CD14-positive monocyte (primary cell): ENCODE results near the gene CABLES2. TPM values are rescaled to one million over a fixed set of nuclear protein-coding genes. Genes with fewer than 3 reads are reported as not detected.

Source experiments
- DNase-seq, 3 donors: peaks; one replicate each; pipeline ENCODE4 v3.0.0-alpha.2; 2011 to 2022
- H2AFZ ChIP-seq: 2 replicates; pipeline ENCODE4 v1.6.0; 2012; ENCODE audit warnings: mild to moderate bottlenecking, low read depth, low read length, inconsistent platforms; ENCODE audit not compliant: insufficient read depth, poor library complexity, severe bottlenecking
- H3K27ac ChIP-seq, 2 donors: 1 replicate in 1 of 2; 2 replicates in 1 of 2; pipeline ENCODE4 v1.5.1; 2012 to 2013; ENCODE audit warnings: low read length in 2 of 2, control low read depth in 1 of 2, inconsistent platforms in 1 of 2, low read depth in 1 of 2, mild to moderate bottlenecking in 1 of 2
- H3K27me3 ChIP-seq, 2 donors: one replicate each; pipeline versions ENCODE4 v1.6.0 to v1.6.1; 2011 to 2013; ENCODE audit warnings: low read length in 2 of 2; ENCODE audit not compliant: control insufficient read depth in 2 of 2, insufficient read depth in 2 of 2
- H3K36me3 ChIP-seq, 2 donors: replicated peaks in 1 of 2; 1 replicate in 1 of 2; 2 replicates in 1 of 2; pipeline versions ENCODE4 v1.5.1 to v1.6.1; 2012 to 2013; ENCODE audit warnings: low read length in 2 of 2, control low read depth in 1 of 2, inconsistent platforms in 1 of 2, mild to moderate bottlenecking in 1 of 2; ENCODE audit not compliant: insufficient read depth in 2 of 2, control insufficient read depth in 1 of 2
- H3K4me1 ChIP-seq, 2 donors: 1 replicate in 1 of 2; 2 replicates in 1 of 2; pipeline versions ENCODE4 v1.5.1 to v1.6.1; 2012 to 2013; ENCODE audit warnings: low read length in 2 of 2, control low read depth in 1 of 2, inconsistent platforms in 1 of 2, mild to moderate bottlenecking in 1 of 2, moderate library complexity in 1 of 2; ENCODE audit not compliant: insufficient read depth in 2 of 2, control insufficient read depth in 1 of 2
- H3K4me2 ChIP-seq: replicated peaks from 2 replicates; pipeline ENCODE3; 2012; ENCODE audit warnings: low read length, moderate library complexity, mild to moderate bottlenecking; ENCODE audit not compliant: poor library complexity, severe bottlenecking; ENCODE audit errors: extremely low read depth
- H3K4me3 ChIP-seq, 3 experiments: fragments of 200-600 bp in 1 of 3; sonication (generic) in 1 of 3; replicated peaks in 1 of 3; 1 replicate in 2 of 3; 2 replicates in 1 of 3; pipeline ENCODE4 v1.5.1; 2011 to 2013; ENCODE audit warnings: low read length in 3 of 3, mild to moderate bottlenecking in 3 of 3, control low read depth in 2 of 3, low read depth in 2 of 3, inconsistent platforms in 1 of 3, moderate library complexity in 1 of 3
- H3K79me2 ChIP-seq: 2 replicates; pipeline ENCODE4 v1.6.0; 2012; ENCODE audit warnings: mild to moderate bottlenecking, control low read depth, inconsistent platforms, low read length, moderate library complexity; ENCODE audit not compliant: insufficient read depth
- H3K9ac ChIP-seq: 2 replicates; pipeline ENCODE4 v1.6.0; 2017; ENCODE audit warnings: low read length, mild to moderate bottlenecking; ENCODE audit not compliant: insufficient read depth, poor library complexity, severe bottlenecking
- H3K9me3 ChIP-seq, 2 donors: replicated peaks in 1 of 2; 1 replicate in 1 of 2; 2 replicates in 1 of 2; pipeline versions ENCODE4 v1.5.1 to v1.6.1; 2012 to 2013; ENCODE audit warnings: low read length in 2 of 2, control low read depth in 1 of 2; ENCODE audit not compliant: control insufficient read depth in 1 of 2, insufficient read depth in 1 of 2
- H4K20me1 ChIP-seq: 2 replicates; pipeline ENCODE4 v1.6.0; 2012; ENCODE audit warnings: mild to moderate bottlenecking, low read length, control low read depth, moderate library complexity; ENCODE audit not compliant: insufficient read depth
- H3K27ac Mint-ChIP-seq, 7 donors: one replicate each; pipeline ENCODE4 v1.8.0; 2020; ENCODE audit warnings: mild to moderate bottlenecking in 7 of 7, mixed read lengths in 7 of 7, moderate library complexity in 6 of 7, inconsistent platforms in 2 of 7
- H3K27me3 Mint-ChIP-seq, 3 donors: one replicate each; pipeline ENCODE4 v1.8.0; 2021 to 2022; ENCODE audit warnings: low read depth in 3 of 3, mild to moderate bottlenecking in 3 of 3, mixed read lengths in 3 of 3, moderate library complexity in 3 of 3, inconsistent platforms in 1 of 3
- H3K36me3 Mint-ChIP-seq, 2 donors: one replicate each; pipeline ENCODE4 v1.8.0; 2020; ENCODE audit warnings: mixed read lengths in 2 of 2, inconsistent platforms in 1 of 2, mild to moderate bottlenecking in 1 of 2
- H3K4me1 Mint-ChIP-seq: one replicate; pipeline ENCODE4 v1.8.0; 2020; ENCODE audit warnings: mild to moderate bottlenecking, mixed read lengths
- H3K4me3 Mint-ChIP-seq, 2 donors: one replicate each; pipeline ENCODE4 v1.8.0; 2020; ENCODE audit warnings: mild to moderate bottlenecking in 2 of 2, mixed read lengths in 2 of 2, moderate library complexity in 1 of 2
- H3K9me3 Mint-ChIP-seq, 7 donors: one replicate each; pipeline ENCODE4 v1.8.0; 2020 to 2022; ENCODE audit warnings: mixed read lengths in 7 of 7, mild to moderate bottlenecking in 6 of 7, moderate library complexity in 6 of 7, inconsistent platforms in 2 of 7
- CTCF ChIP-seq: fragments of 200-600 bp; IDR thresholded peaks from one replicate; pipeline ENCODE4 v1.8.0; 2022; ENCODE audit warnings: antibody characterized with exemption, mild to moderate bottlenecking
- WGBS: methylation state at CpG from one replicate; pipeline ENCODE4 v1.1.5; 2013; ENCODE audit warnings: missing lambda C conversion rate; ENCODE audit not compliant: insufficient coverage; 5-methylcytosine and 5-hydroxymethylcytosine counted together
- intact Hi-C, 2 donors: fragments of 100-400 bp; cut with micrococcal nuclease; formaldehyde crosslinking; loops; one replicate each; pipeline versions ENCODE4 v1.15.0 to v1.15.1; 2023
- polyA plus RNA-seq, 3 donors: library from polyadenylated mRNA; depleted of rRNA in 1 of 3; unstranded in 2 of 3; stranded (reverse) in 1 of 3; fragments of 300-500 nt in 2 of 3; fragments of >200 nt in 1 of 3; fragmentation: Illumina TruSeq in 2 of 3; gene quantifications; 1 replicate in 2 of 3; 2 replicates in 1 of 3; pipeline ENCODE4 v1.2.3, GENCODE V29; 2012 to 2021

CABLES2 gene
- polyA plus RNA-seq, 3 donors = 0.60 to 4.0 (median 0.61) TPM

- Histone ChIP-seq H3K4me1 (no peaks in the 10 kb centered on the region), H3K9ac (no peak overlapping the region), H3K79me2 (no peaks in the 10 kb centered on the region), H3K4me2 (no peak overlapping the region), H3K27ac (no peak overlapping the region), H2AFZ (no peak overlapping the region), H3K9me3 (no peaks in the 10 kb centered on the region), H3K4me3 (no peak overlapping the region), H3K36me3 (no peaks in the 10 kb centered on the region), H3K27me3 (peaks cover 0 to 9% of the 10 kb centered on the region in 2 donors), H4K20me1 (no peaks in the 10 kb centered on the region)
- intact Hi-C loops = no loop called here
- DNase-seq = no peak
- no peaks in the 10 kb centered on the region for H3K36me3 Mint-ChIP-seq
- H3K27me3 Mint-ChIP-seq = peaks cover 2 to 19% (median 10%) of the 10 kb centered on the region in 3 donors
- 90% methylated on average over 42 of the region's 43 CpGs for WGBS
- peaks cover 3 to 13% (median 9%) of the 10 kb centered on the region in 7 donors for H3K9me3 Mint-ChIP-seq
- H3K27ac Mint-ChIP-seq = peak overlapping the region in 1 of 7 donors; percentile 85
- no peak for TF ChIP-seq CTCF
- H3K4me3 Mint-ChIP-seq = no peak overlapping the region
- no peaks in the 10 kb centered on the region for H3K4me1 Mint-ChIP-seq
Measured at GRCh38 chr20:62352402-62353288, 54.4 kb downstream of the CABLES2 start.

GRCh38 chr20:62351469-62352401 is 55.4 kb downstream of the CABLES2 start:
- no peak overlapping the region for H3K27ac ChIP-seq
- H3K9ac ChIP-seq = no peak overlapping the region
- intact Hi-C loops = no loop called here
- H3K27ac Mint-ChIP-seq = no peak overlapping the region
- TF ChIP-seq CTCF = no peak
- no peaks in the 10 kb centered on the region for H4K20me1 ChIP-seq
- WGBS = 93% methylated on average over 57 of the region's 60 CpGs
- no peaks in the 10 kb centered on the region for H3K36me3 ChIP-seq
- no peaks in the 10 kb centered on the region for H3K4me1 ChIP-seq
- H2AFZ ChIP-seq = no peak overlapping the region
- H3K4me3 ChIP-seq = no peak overlapping the region
- H3K4me1 Mint-ChIP-seq = no peaks in the 10 kb centered on the region
- H3K9me3 ChIP-seq = no peaks in the 10 kb centered on the region
- peaks cover 2 to 10% (median 4%) of the 10 kb centered on the region in 3 donors for H3K27me3 Mint-ChIP-seq
- H3K27me3 ChIP-seq = peaks cover 0 to under 1% of the 10 kb centered on the region in 2 donors
- H3K79me2 ChIP-seq = no peaks in the 10 kb centered on the region
- no peaks in the 10 kb centered on the region for H3K36me3 Mint-ChIP-seq
- no peak overlapping the region for H3K4me3 Mint-ChIP-seq
- H3K4me2 ChIP-seq = no peak overlapping the region
- H3K9me3 Mint-ChIP-seq = peaks cover 3 to 13% (median 9%) of the 10 kb centered on the region in 7 donors
- DNase-seq = no peak
